K562 treated with DMSO at 1 percent for 24 hours (cell line): Measurements from ENCODE around the gene SNRPE. TPM values are rescaled to one million over a fixed set of nuclear protein-coding genes. Genes with fewer than 3 reads are reported as not detected.

Experiments
- total RNA-seq: library from RNA; unstranded; fragments of 300-600 nt; gene quantifications from 2 replicates; pipeline ENCODE4 v1.2.3, GENCODE V29; 2022; ENCODE audit warnings: low read depth; ENCODE audit not compliant: insufficient read depth

SNRPE gene
- total RNA-seq, result 74.2 and 121 TPM in 2 replicates

DNA sequence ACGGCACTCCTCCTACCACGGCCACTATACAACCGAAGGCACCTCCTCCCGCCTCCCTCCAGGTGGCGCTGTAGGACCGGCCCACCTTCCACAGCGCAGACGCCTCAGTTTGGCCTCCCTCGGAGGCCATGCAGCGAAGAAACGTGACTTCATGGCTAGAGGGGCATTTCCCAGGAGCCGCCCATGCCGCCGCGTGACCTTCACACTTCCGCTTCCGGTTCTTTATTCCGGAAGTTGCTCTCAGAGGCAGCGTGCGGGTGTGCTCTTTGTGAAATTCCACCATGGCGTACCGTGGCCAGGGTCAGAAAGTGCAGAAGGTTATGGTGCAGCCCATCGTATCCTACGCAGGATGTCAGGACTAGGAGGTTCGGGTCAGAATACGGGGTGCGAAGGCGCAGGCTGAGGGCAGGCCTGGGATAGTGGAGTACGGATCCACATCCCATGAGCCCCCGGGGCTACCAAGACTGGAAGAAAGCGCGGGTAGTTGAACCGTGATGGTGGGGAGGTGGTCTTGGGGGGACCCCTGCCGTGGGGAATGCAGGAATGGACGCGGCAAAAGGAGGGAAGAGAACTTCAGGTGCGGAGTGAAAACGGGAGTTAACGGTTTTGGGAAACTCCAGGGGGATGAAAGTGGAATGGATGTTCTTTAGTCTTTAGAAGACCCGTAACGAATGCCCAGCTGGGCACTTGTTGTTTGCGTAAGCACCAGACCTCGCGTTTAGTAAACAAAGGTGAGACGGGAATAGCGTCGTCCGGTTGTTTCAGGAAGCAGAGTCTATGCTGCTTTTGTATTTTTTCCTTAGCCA is at the start of gene SNRPE:
TSS of gene SNRPE (plus strand) at position 221 of the 806 bp plus-strand sequence. CDS start at position 282, 61 bp downstream.

Other genes starting within 250 kb of the SNRPE start
- gene ATP2B4, start 234.8 kb upstream of the SNRPE start, total RNA-seq, result 14.6 and 18.9 TPM in 2 replicates
- gene LAX1, start 96.4 kb upstream of the SNRPE start, total RNA-seq, result not detected in 2 replicates
- 1.3 and 2.2 TPM in 2 replicates for gene ZBED6, start 66.0 kb upstream of the SNRPE start, total RNA-seq
- gene ZC3H11A, start 66.0 kb upstream of the SNRPE start, total RNA-seq, result 63.9 and 67.0 TPM in 2 replicates
- gene SOX13, start 211.5 kb downstream of the SNRPE start, total RNA-seq, result 0.50 and 0.95 TPM in 2 replicates